IMR-90 (cell line): Measurements from ENCODE around the gene PDLIM5. TPM values are rescaled to one million over a fixed set of nuclear protein-coding genes. Genes with fewer than 3 reads are reported as not detected.
A peak's percentile ranks its signal among the peaks of the same experiment; 100 is the strongest.

ENCODE experiments used
- ATAC-seq: fragments of 200-7000 bp; cut with Tn5 transposase; 2 replicates; pipeline ENCODE4 v1.9.1; 2020; ENCODE audit warnings: low read depth, mild to moderate bottlenecking, moderate library complexity
- BruUV-seq: library from RNA; stranded (reverse); fragments of 400-500 nt; replicated peaks from 2 replicates; lab custom pipeline; 2021; lab: Mats Ljungman, UMichigan
- CTCF ChIA-PET: fragments of 300-600 bp; formaldehyde crosslinking; extraction: SDS; loops from one replicate; lab custom pipeline; 2021; ENCODE audit warnings: antibody characterized with exemption; lab: Yijun Ruan, JAX
- POLR2A ChIA-PET: fragments of 300-600 bp; sonication (Branson Sonifier 250); formaldehyde crosslinking; loops from one replicate; lab custom pipeline; 2022; ENCODE audit warnings: antibody characterized with exemption; ENCODE audit not compliant: unreplicated experiment; lab: Charles Lee
- DNase-seq: peaks from one replicate; pipeline ENCODE4 v3.0.0; 2013
- H2AFZ ChIP-seq: replicated peaks from 2 replicates; pipeline ENCODE3; 2013; ENCODE audit warnings: low read length, mild to moderate bottlenecking; ENCODE audit not compliant: poor library complexity
- H2AK5ac ChIP-seq: 2 replicates; pipeline ENCODE4 v1.6.1; 2013; ENCODE audit warnings: low read depth, low read length, inconsistent platforms
- H2AK9ac ChIP-seq: replicated peaks from 2 replicates; pipeline ENCODE3; 2013; ENCODE audit warnings: mild to moderate bottlenecking, low read depth, low read length, moderate library complexity; ENCODE audit not compliant: poor library complexity
- H2BK120ac ChIP-seq: 2 replicates; pipeline ENCODE4 v1.6.1; 2013; ENCODE audit warnings: low read depth, low read length, inconsistent platforms
- H2BK15ac ChIP-seq: 3 replicates; pipeline ENCODE4 v1.6.1; 2013; ENCODE audit warnings: low read depth, low read length, inconsistent platforms
- H2BK20ac ChIP-seq: 2 replicates; pipeline ENCODE4 v1.6.1; 2013; ENCODE audit warnings: low read depth, mild to moderate bottlenecking, inconsistent platforms, low read length, moderate library complexity
- H2BK5ac ChIP-seq: 2 replicates; pipeline ENCODE4 v1.6.1; 2013; ENCODE audit warnings: mild to moderate bottlenecking, low read depth, low read length, inconsistent platforms; ENCODE audit not compliant: poor library complexity, severe bottlenecking
- H3K14ac ChIP-seq: replicated peaks from 2 replicates; pipeline ENCODE4 v1.6.1; 2013; ENCODE audit warnings: low read depth, low read length, inconsistent platforms
- H3K18ac ChIP-seq: 2 replicates; pipeline ENCODE4 v1.6.1; 2013; ENCODE audit warnings: low read depth, low read length, control low read depth
- H3K23ac ChIP-seq: 2 replicates; pipeline ENCODE4 v1.6.1; 2013; ENCODE audit warnings: low read depth, low read length, inconsistent platforms
- H3K27ac ChIP-seq: 2 replicates; pipeline ENCODE4 v1.5.1; 2013; ENCODE audit warnings: mild to moderate bottlenecking, control low read depth, low read length; ENCODE audit not compliant: insufficient read depth
- H3K27me3 ChIP-seq: 2 replicates; pipeline ENCODE4 v1.6.1; 2013; ENCODE audit warnings: low read length; ENCODE audit not compliant: control insufficient read depth, insufficient read depth
- H3K36me3 ChIP-seq: 2 replicates; pipeline ENCODE4 v1.6.1; 2013; ENCODE audit warnings: low read length, mixed read lengths; ENCODE audit not compliant: control insufficient read depth, insufficient read depth
- H3K4ac ChIP-seq: 2 replicates; pipeline ENCODE4 v1.6.1; 2013; ENCODE audit warnings: low read depth, low read length, inconsistent platforms
- H3K4me1 ChIP-seq: 2 replicates; pipeline ENCODE4 v1.6.1; 2013; ENCODE audit warnings: low read length, mixed read lengths; ENCODE audit not compliant: control insufficient read depth, insufficient read depth
- H3K4me2 ChIP-seq: 2 replicates; pipeline ENCODE4 v1.6.1; 2013; ENCODE audit warnings: low read depth, mild to moderate bottlenecking, control low read depth, low read length, moderate library complexity
- H3K4me3 ChIP-seq: 2 replicates; pipeline ENCODE4 v1.5.1; 2013; ENCODE audit warnings: low read depth, mild to moderate bottlenecking, control low read depth, low read length, moderate library complexity; ENCODE audit not compliant: insufficient read depth
- H3K56ac ChIP-seq: 2 replicates; pipeline ENCODE4 v1.6.1; 2013; ENCODE audit warnings: low read length, inconsistent platforms; ENCODE audit not compliant: insufficient read depth; ENCODE audit errors: extremely low read depth
- H3K79me1 ChIP-seq, 2 experiments: 2 replicates each; pipeline ENCODE4 v1.6.1; 2013; ENCODE audit warnings: low read length in 2 of 2, inconsistent platforms in 1 of 2, low read depth in 1 of 2
- H3K9ac ChIP-seq: 2 replicates; pipeline ENCODE4 v1.6.1; 2013; ENCODE audit warnings: low read depth, low read length, control low read depth
- H3K9me1 ChIP-seq: 2 replicates; pipeline ENCODE4 v1.6.1; 2013; ENCODE audit warnings: low read length, inconsistent platforms; ENCODE audit not compliant: insufficient read depth
- H3K9me3 ChIP-seq: 2 replicates; pipeline ENCODE4 v1.6.1; 2013; ENCODE audit warnings: low read length; ENCODE audit not compliant: control insufficient read depth, insufficient read depth
- H4K20me1 ChIP-seq: 2 replicates; pipeline ENCODE4 v1.6.1; 2013; ENCODE audit warnings: low read length, inconsistent platforms; ENCODE audit not compliant: insufficient read depth
- H4K5ac ChIP-seq: 2 replicates; pipeline ENCODE4 v1.6.1; 2013; ENCODE audit warnings: mild to moderate bottlenecking, low read depth, low read length, control low read depth
- H4K8ac ChIP-seq, 2 experiments: 2 replicates each; pipeline ENCODE4 v1.6.1; 2013; ENCODE audit warnings: low read depth in 2 of 2, low read length in 2 of 2, control low read depth in 1 of 2, inconsistent platforms in 1 of 2
- H4K91ac ChIP-seq: 2 replicates; pipeline ENCODE4 v1.6.1; 2013; ENCODE audit warnings: low read depth, low read length, inconsistent platforms; ENCODE audit not compliant: insufficient read depth
- BHLHE40 ChIP-seq: fragments of 150-350 bp; IDR thresholded peaks from 2 replicates; pipeline ENCODE4 v1.6.1; 2016; ENCODE audit warnings: mild to moderate bottlenecking, low read depth, low read length
- CEBPB ChIP-seq: IDR thresholded peaks from 2 replicates; pipeline ENCODE4 v1.6.1; 2012; ENCODE audit warnings: low read depth, low read length, improper control_type of control experiment
- CHD1 ChIP-seq: IDR thresholded peaks from 2 replicates; pipeline ENCODE4 v1.6.1; 2012; ENCODE audit warnings: low read depth, low read length, improper control_type of control experiment
- MAFK ChIP-seq: IDR thresholded peaks from 2 replicates; pipeline ENCODE4 v1.6.1; 2012; ENCODE audit warnings: low read depth, low read length, improper control_type of control experiment
- MAZ ChIP-seq: IDR thresholded peaks from 2 replicates; pipeline ENCODE4 v1.6.1; 2012; ENCODE audit warnings: low read depth, mild to moderate bottlenecking, low read length, improper control_type of control experiment, moderate library complexity, borderline replicate concordance
- MXI1 ChIP-seq: IDR thresholded peaks from 2 replicates; pipeline ENCODE4 v1.6.1; 2012; ENCODE audit warnings: low read depth, mild to moderate bottlenecking, low read length, moderate library complexity, borderline replicate concordance
- NFE2L2 ChIP-seq: fragments of 150-350 bp; IDR thresholded peaks from 2 replicates; pipeline ENCODE4 v1.6.1; 2016; ENCODE audit warnings: low read depth, mild to moderate bottlenecking, low read length
- POLR2A ChIP-seq: IDR thresholded peaks from 2 replicates; pipeline ENCODE4 v1.6.1; 2012; ENCODE audit warnings: mild to moderate bottlenecking, low read depth, low read length
- RAD21 ChIP-seq: IDR thresholded peaks from 2 replicates; pipeline ENCODE4 v1.6.1; 2012; ENCODE audit warnings: low read length, improper control_type of control experiment
- RCOR1 ChIP-seq: IDR thresholded peaks from 2 replicates; pipeline ENCODE4 v1.6.1; 2012; ENCODE audit warnings: mild to moderate bottlenecking, low read length, improper control_type of control experiment; ENCODE audit not compliant: insufficient replicate concordance
- RFX5 ChIP-seq: IDR thresholded peaks from 2 replicates; pipeline ENCODE4 v1.8.0; 2012; ENCODE audit warnings: low read depth, mild to moderate bottlenecking, low read length, moderate library complexity
- SMC3 ChIP-seq: fragments of 150-350 bp; IDR thresholded peaks from 2 replicates; pipeline ENCODE4 v1.6.1; 2016; ENCODE audit warnings: low read depth, mild to moderate bottlenecking, antibody characterized with exemption, low read length, moderate library complexity
- WGBS, 2 experiments: methylation state at CpG; one replicate each; pipeline versions ENCODE4 v1.1.5 to v1.1.7; 2013; ENCODE audit warnings: missing lambda C conversion rate in 2 of 2; ENCODE audit not compliant: insufficient read length in 1 of 2; ENCODE audit errors: extremely low coverage in 2 of 2; 5-methylcytosine and 5-hydroxymethylcytosine counted together
- dilution Hi-C: fragments of 300-500 bp; cut with HindIII; formaldehyde crosslinking; loops from one replicate; pipeline ENCODE4 v1.14.3; 2018; ENCODE audit warnings: low sequenced_read_pairs; ENCODE audit not compliant: unreplicated experiment
- in situ Hi-C: fragments of 300-500 bp; cut with MboI; formaldehyde crosslinking; loops from 3 replicates; pipeline ENCODE4 v1.14.3; 2019; ENCODE audit warnings: low sequenced_read_pairs, inconsistent platforms, mixed read lengths
- intact Hi-C: fragments of 100-400 bp; cut with micrococcal nuclease; formaldehyde crosslinking; loops from 2 replicates; pipeline ENCODE4 v1.10.0; 2022
- polyA plus RNA-seq, 3 experiments: library from polyadenylated mRNA; depleted of rRNA; stranded (reverse); fragments of >200 nt; gene quantifications; 2 replicates each; pipeline ENCODE4 v1.2.3, GENCODE V29; 2012; ENCODE audit warnings: low replicate concordance in 1 of 3
- total RNA-seq: library from RNA; depleted of rRNA; stranded (reverse); fragments of >200 nt; gene quantifications from 2 replicates; pipeline ENCODE4 v1.2.3, GENCODE V29; 2012
- TF ChIP-seq, protein P1 (sequence below): fragments of 150-350 bp; IDR thresholded peaks from 2 replicates; pipeline ENCODE4 v1.6.1; 2017; ENCODE audit warnings: mild to moderate bottlenecking, antibody characterized with exemption, low read length, low read depth
- TF ChIP-seq, protein P2 (sequence below): conservative IDR thresholded peaks from 2 replicates; pipeline ENCODE4 v1.5.1; 2012; ENCODE audit warnings: mild to moderate bottlenecking, low read depth, low read length, improper control_type of control experiment

The PDLIM5 gene
- total and polyA plus RNA-seq, 2 of the 4 experiments (the other 2 are of a cell fraction): 96.5 to 188 TPM

DNA sequence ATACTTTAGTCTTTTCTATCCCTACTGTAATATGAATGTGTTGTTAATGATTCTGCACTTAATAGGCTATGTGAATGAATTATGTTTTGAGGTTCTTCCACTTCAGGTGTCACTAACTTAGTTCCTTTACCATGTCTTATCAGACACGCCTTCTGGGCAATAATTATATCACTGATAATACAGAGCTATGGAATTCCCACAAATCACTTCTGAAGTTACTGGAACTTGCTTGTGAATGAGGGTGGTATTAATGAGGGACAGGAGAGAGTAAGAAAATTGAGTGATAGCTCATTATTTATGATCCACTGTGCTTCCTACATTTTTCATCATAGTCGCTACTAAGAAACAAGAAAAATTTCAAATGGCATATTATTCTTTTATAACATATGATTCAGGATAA lies 130.0 kb downstream of the PDLIM5 start:
- TF ChIP-seq MAFK (no peak), BHLHE40 (no peak), RFX5 (no peak), SMC3 (no peak), MXI1 (no peak), RCOR1 (no peak), CHD1 (no peak), NFE2L2 (no peak), RAD21 (no peak), MAZ (no peak), POLR2A (no peak), CEBPB (no peak)
- TF ChIP-seq, protein P1, sequence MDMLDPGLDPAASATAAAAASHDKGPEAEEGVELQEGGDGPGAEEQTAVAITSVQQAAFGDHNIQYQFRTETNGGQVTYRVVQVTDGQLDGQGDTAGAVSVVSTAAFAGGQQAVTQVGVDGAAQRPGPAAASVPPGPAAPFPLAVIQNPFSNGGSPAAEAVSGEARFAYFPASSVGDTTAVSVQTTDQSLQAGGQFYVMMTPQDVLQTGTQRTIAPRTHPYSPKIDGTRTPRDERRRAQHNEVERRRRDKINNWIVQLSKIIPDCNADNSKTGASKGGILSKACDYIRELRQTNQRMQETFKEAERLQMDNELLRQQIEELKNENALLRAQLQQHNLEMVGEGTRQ: no peak
- TF ChIP-seq, protein P2, sequence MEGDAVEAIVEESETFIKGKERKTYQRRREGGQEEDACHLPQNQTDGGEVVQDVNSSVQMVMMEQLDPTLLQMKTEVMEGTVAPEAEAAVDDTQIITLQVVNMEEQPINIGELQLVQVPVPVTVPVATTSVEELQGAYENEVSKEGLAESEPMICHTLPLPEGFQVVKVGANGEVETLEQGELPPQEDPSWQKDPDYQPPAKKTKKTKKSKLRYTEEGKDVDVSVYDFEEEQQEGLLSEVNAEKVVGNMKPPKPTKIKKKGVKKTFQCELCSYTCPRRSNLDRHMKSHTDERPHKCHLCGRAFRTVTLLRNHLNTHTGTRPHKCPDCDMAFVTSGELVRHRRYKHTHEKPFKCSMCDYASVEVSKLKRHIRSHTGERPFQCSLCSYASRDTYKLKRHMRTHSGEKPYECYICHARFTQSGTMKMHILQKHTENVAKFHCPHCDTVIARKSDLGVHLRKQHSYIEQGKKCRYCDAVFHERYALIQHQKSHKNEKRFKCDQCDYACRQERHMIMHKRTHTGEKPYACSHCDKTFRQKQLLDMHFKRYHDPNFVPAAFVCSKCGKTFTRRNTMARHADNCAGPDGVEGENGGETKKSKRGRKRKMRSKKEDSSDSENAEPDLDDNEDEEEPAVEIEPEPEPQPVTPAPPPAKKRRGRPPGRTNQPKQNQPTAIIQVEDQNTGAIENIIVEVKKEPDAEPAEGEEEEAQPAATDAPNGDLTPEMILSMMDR: no peak
- Histone ChIP-seq H4K8ac (no peak overlapping the region), H3K4ac (no peak overlapping the region), H3K9me1 (no peaks in the 10 kb centered on the region), H3K27ac (no peak overlapping the region), H4K5ac (no peak overlapping the region), H3K9me3 (no peaks in the 10 kb centered on the region), H2AFZ (no peak overlapping the region), H3K9ac (no peak overlapping the region), H2AK9ac (no peak overlapping the region), H3K36me3 (peaks cover 2% of the 10 kb centered on the region; the same call in 1 of the 2 replicates), H3K14ac (no peak overlapping the region), H2BK5ac (peak overlapping the region; percentile 33), H3K4me2 (no peak overlapping the region), H2BK20ac (no peak overlapping the region), H2AK5ac (no peak overlapping the region), H2BK120ac (no peak overlapping the region), H3K18ac (no peak overlapping the region; the same call in 1 of the 2 replicates), H3K4me3 (no peak overlapping the region), H3K79me1 (peaks cover 10 to 22% of the 10 kb centered on the region in 2 experiments; a peak in 3 of 4 replicates), H3K23ac (no peak overlapping the region; the same call in 1 of the 2 replicates), H4K91ac (no peak overlapping the region), H3K4me1 (peaks cover 5% of the 10 kb centered on the region), H3K27me3 (no peaks in the 10 kb centered on the region), H4K20me1 (no peaks in the 10 kb centered on the region), H2BK15ac (no peak overlapping the region), H3K56ac (no peak overlapping the region)
- CTCF ChIA-PET: no interaction called here
- no CpG with 5 or more reads among the region's 2 CpGs for WGBS, 2 experiments
- no TSS peak for BruUV-seq
- in situ Hi-C loops (loop anchor here (25.0 kb wide), 1 partner anchor 769 kb away; no protein-coding TSS in a partner anchor), intact Hi-C loops (no loop called here), dilution Hi-C loops (no loop called here)
- POLR2A ChIA-PET: no interaction called here
- DNase-seq: no peak
- no peak for ATAC-seq
